GM12891 (cell line): ENCODE data around the gene TSSK6.

Experiments
- POLR2A ChIP-seq: IDR thresholded peaks from 2 replicates; pipeline ENCODE4 v1.6.1; 2011; ENCODE audit warnings: low read depth, low read length, control low read depth
- POLR2AphosphoS5 ChIP-seq: IDR thresholded peaks from 2 replicates; pipeline ENCODE4 v1.6.1; 2011; ENCODE audit warnings: low read depth, low read length, control low read depth
- POU2F2 ChIP-seq: IDR thresholded peaks from 2 replicates; pipeline ENCODE4 v1.6.1; 2011; ENCODE audit warnings: low read depth, mild to moderate bottlenecking, control low read depth, low read length, moderate library complexity
- TAF1 ChIP-seq: IDR thresholded peaks from 2 replicates; pipeline ENCODE4 v1.6.1; 2011; ENCODE audit warnings: low read depth, low read length, control low read depth

DNA sequence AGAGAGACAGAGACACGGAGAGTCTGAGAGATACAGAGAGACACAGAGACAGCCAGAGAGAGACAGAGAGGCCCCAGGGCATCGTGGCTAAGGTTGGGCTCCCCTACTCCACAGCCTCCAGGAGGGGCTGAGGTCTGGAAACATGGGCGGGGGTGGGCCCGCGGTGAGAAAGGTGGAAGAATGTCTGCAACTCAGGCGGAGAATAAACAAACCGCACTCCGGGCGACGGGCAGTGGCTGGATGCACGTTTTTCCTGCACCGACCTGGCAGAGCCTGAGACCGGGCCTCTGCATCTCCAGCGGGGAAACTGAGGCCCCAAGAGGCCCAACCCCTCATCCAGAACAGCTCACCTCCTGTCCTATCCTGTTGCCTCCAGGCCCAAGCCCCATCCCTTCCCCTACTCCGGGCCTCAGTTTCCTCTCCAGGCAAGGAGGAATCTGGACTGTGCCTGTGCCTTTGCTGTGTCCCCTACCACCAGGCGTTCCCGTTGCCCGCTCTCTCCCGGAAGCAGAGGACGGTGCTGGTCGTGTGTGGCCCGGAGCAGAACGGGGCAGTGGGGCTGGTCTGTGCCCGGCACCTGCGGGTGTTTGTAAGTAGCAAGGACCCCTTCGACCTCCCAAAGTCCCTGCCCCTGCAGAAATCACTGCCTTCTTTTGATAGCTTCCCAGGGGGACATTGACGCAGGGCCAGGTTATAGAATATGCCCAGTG lies 19.4 kb upstream of the TSSK6 start:
- TF ChIP-seq POLR2A (no peak), POLR2AphosphoS5 (no peak), TAF1 (no peak), POU2F2 (no peak)
